Kidney (tissue), 14 donors: ENCODE data around the gene YOD1. TPM values are rescaled to one million over a fixed set of nuclear protein-coding genes. Genes with fewer than 3 reads are reported as not detected.

ENCODE experiments used
- DNase-seq, 5 donors: peaks; one replicate each; pipeline ENCODE4 v3.0.0-alpha.2; 2013 to 2020
- FAIRE-seq: peaks from 2 replicates; lab custom pipeline; 2012; peaks lifted over from hg19 to GRCh38; lab: Jason Lieb, UNC
- H3K27ac ChIP-seq, 2 donors: one replicate each; pipeline ENCODE4 v1.7.0; 2013; ENCODE audit warnings: low read depth in 2 of 2, low read length in 2 of 2, inconsistent platforms in 1 of 2
- H3K27me3 ChIP-seq: one replicate; pipeline ENCODE4 v1.7.1; 2013; ENCODE audit warnings: low read length, inconsistent platforms; ENCODE audit not compliant: control insufficient read depth, insufficient read depth
- H3K36me3 ChIP-seq, 3 donors: one replicate each; pipeline versions ENCODE4 v1.7.0 to v1.7.1; 2013; ENCODE audit warnings: low read length in 3 of 3, control low read depth in 1 of 3, inconsistent platforms in 1 of 3; ENCODE audit not compliant: insufficient read depth in 3 of 3, control insufficient read depth in 2 of 3
- H3K4me1 ChIP-seq, 3 donors: one replicate each; pipeline versions ENCODE4 v1.7.0 to v1.7.1; 2013; ENCODE audit warnings: low read length in 3 of 3, inconsistent platforms in 1 of 3, low read depth in 1 of 3; ENCODE audit not compliant: control insufficient read depth in 2 of 3, insufficient read depth in 2 of 3
- H3K4me3 ChIP-seq, 3 donors: one replicate each; pipeline versions ENCODE4 v1.7.0 to v1.8.1; 2013; ENCODE audit warnings: low read length in 3 of 3, control low read depth in 1 of 3, inconsistent platforms in 1 of 3
- H3K9ac ChIP-seq, 3 donors: one replicate each; pipeline versions ENCODE4 v1.7.0 to v1.7.1; 2013; ENCODE audit warnings: low read length in 3 of 3, control low read depth in 1 of 3, inconsistent platforms in 1 of 3
- H3K9me3 ChIP-seq, 3 donors: one replicate each; pipeline versions ENCODE4 v1.7.0 to v1.7.1; 2013; ENCODE audit warnings: low read length in 3 of 3, control low read depth in 1 of 3, inconsistent platforms in 1 of 3; ENCODE audit not compliant: control insufficient read depth in 2 of 3, insufficient read depth in 1 of 3
- CTCF ChIP-seq: IDR thresholded peaks from 3 replicates; pipeline ENCODE4 v1.5.1; 2012; ENCODE audit warnings: mild to moderate bottlenecking, moderate library complexity, borderline replicate concordance; ENCODE audit not compliant: insufficient read depth; ENCODE audit errors: extremely low read depth
- intact Hi-C: fragments of 100-400 bp; cut with DNase I; formaldehyde crosslinking; loops from one replicate; pipeline ENCODE4 v1.11.1; 2022
- polyA plus RNA-seq: library from polyadenylated mRNA; stranded (reverse); fragments of 350-450 nt; fragmentation: Illumina TruSeq; extraction: RNeasy Lipid Tissue Mini Kit (QIAGEN cat#74804); gene quantifications from one replicate; pipeline ENCODE4 v1.2.3, GENCODE V29; 2014; ENCODE audit warnings: low read depth, low replicate concordance; ENCODE audit not compliant: insufficient read depth
- total RNA-seq: library from RNA; stranded (reverse); fragmentation: NEBNext Ultra II Directional; extraction: Animal tissue kit (Norgen Biotek cat#: 25700); gene quantifications from one replicate; pipeline ENCODE4 v1.2.1, GENCODE V29; 2021
- donor health status: control.
- donor health status: control.
- donor health status: control.
- donor health status: control.
- donor health status: control.
- donor health status: DM: yes; HTN: yes; CAD: no.
- donor health status: Normal renal cell carcinoma (clear cell type).

YOD1 gene
- total and polyA plus RNA-seq, 2 donors from 2014 or later = 2.7 to 6.2 TPM

- peak overlapping the region in 1 of 2 donors; percentile 38 for H3K27ac ChIP-seq
- no peaks in the 10 kb centered on the region for H3K9me3 ChIP-seq
- H3K27me3 ChIP-seq = no peaks in the 10 kb centered on the region
- H3K4me3 ChIP-seq = no peak overlapping the region
- DNase-seq = no peak
- no peak for TF ChIP-seq CTCF
- H3K4me1 ChIP-seq = peaks cover 0 to 17% (median 12%) of the 10 kb centered on the region in 3 donors
- peaks cover 2 to 42% (median 31%) of the 10 kb centered on the region in 3 donors for H3K36me3 ChIP-seq
- intact Hi-C loops = no loop called here
- H3K9ac ChIP-seq = peak overlapping the region in 1 of 3 donors; percentile 7
- no peak for FAIRE-seq
Measured at GRCh38 chr1:207059881-207060280, 8.9 kb upstream of the YOD1 start.

- peak overlapping the region in 1 of 2 donors; percentile 38 for H3K27ac ChIP-seq
- FAIRE-seq (no peak), DNase-seq (peak in 4 of 5 donors; percentile 51 to 83 (median 69))
Measured at GRCh38 chr1:207058878-207059867, 8.2 kb upstream of the YOD1 start.

GRCh38 chr1:207058252-207058651 is 7.2 kb upstream of the YOD1 start:
- DNase-seq (no peak), FAIRE-seq (no peak)
- no peak overlapping the region for H3K9ac ChIP-seq
- H3K27ac ChIP-seq = no peak overlapping the region
- H3K4me3 ChIP-seq = no peak overlapping the region
- H3K27me3 ChIP-seq = no peaks in the 10 kb centered on the region
- no peaks in the 10 kb centered on the region for H3K9me3 ChIP-seq
- H3K36me3 ChIP-seq = peaks cover 2 to 28% (median 19%) of the 10 kb centered on the region in 3 donors
- intact Hi-C loops = no loop called here
- TF ChIP-seq CTCF = no peak
- H3K4me1 ChIP-seq = peaks cover 0 to 13% (median 12%) of the 10 kb centered on the region in 3 donors

More at GRCh38 chr1:207058878-207059867, 8.2 kb upstream of the YOD1 start:
- Histone ChIP-seq H3K9ac (peak overlapping the region in 1 of 3 donors; percentile 7), H3K27me3 (no peaks in the 10 kb centered on the region), H3K9me3 (no peaks in the 10 kb centered on the region), H3K36me3 (peaks cover 2 to 37% (median 28%) of the 10 kb centered on the region in 3 donors), H3K4me3 (no peak overlapping the region), H3K4me1 (peaks cover 0 to 16% (median 12%) of the 10 kb centered on the region in 3 donors)
- intact Hi-C loops = no loop called here
- TF ChIP-seq CTCF = no peak
